OCI-LY1 (cell line): ENCODE data around the gene UBAC1.

Source experiments
- H2AFZ ChIP-seq: fragments of 200-600 bp; sonication (generic), shearing (Covaris generic); 2 replicates; pipeline ENCODE4 v1.6.0; 2014; ENCODE audit warnings: antibody characterized with exemption, mild to moderate bottlenecking, low read length
- H3F3A ChIP-seq: fragments of 200-600 bp; sonication (generic), shearing (Covaris generic); 2 replicates; pipeline ENCODE4 v1.6.0; 2014; ENCODE audit warnings: mild to moderate bottlenecking, antibody characterized with exemption, low read length, moderate library complexity; ENCODE audit not compliant: insufficient read depth
- H3K27ac ChIP-seq: fragments of 200-600 bp; sonication (generic); 2 replicates; pipeline ENCODE4 v1.5.1; 2014; ENCODE audit warnings: low read length, mixed run types, mild to moderate bottlenecking, low read depth; ENCODE audit not compliant: poor library complexity, severe bottlenecking
- H3K27me3 ChIP-seq: fragments of 200-600 bp; sonication (generic); 2 replicates; pipeline ENCODE4 v1.6.0; 2014; ENCODE audit warnings: antibody characterized with exemption, mild to moderate bottlenecking, low read length, moderate library complexity; ENCODE audit not compliant: insufficient read depth
- H3K36me3 ChIP-seq: fragments of 200-600 bp; sonication (generic); 2 replicates; pipeline ENCODE4 v1.6.1; 2014; ENCODE audit warnings: mild to moderate bottlenecking, antibody characterized with exemption, low read length, moderate library complexity, mixed read lengths; ENCODE audit not compliant: insufficient read depth
- H3K4me1 ChIP-seq: fragments of 200-600 bp; sonication (generic); 2 replicates; pipeline ENCODE4 v1.5.1; 2014; ENCODE audit warnings: mild to moderate bottlenecking, low read length, moderate library complexity; ENCODE audit not compliant: insufficient read depth, severe bottlenecking
- H3K4me2 ChIP-seq: fragments of 200-600 bp; sonication (generic), shearing (Covaris generic); 2 replicates; pipeline ENCODE4 v1.6.1; 2014; ENCODE audit warnings: low read length
- H3K4me3 ChIP-seq: fragments of 200-600 bp; sonication (generic); 2 replicates; pipeline ENCODE4 v1.5.1; 2014; ENCODE audit warnings: low read length, low read depth, mild to moderate bottlenecking, mixed read lengths; ENCODE audit not compliant: poor library complexity, severe bottlenecking
- H3K79me2 ChIP-seq: fragments of 200-600 bp; shearing (Covaris generic); 2 replicates; pipeline ENCODE4 v1.6.1; 2016; ENCODE audit warnings: mixed run types, low read length, mixed read lengths; ENCODE audit not compliant: insufficient read depth
- H3K9ac ChIP-seq: fragments of 200-600 bp; sonication (generic), shearing (Covaris generic); 2 replicates; pipeline ENCODE4 v1.6.1; 2014; ENCODE audit warnings: mild to moderate bottlenecking, low read length, mixed read lengths
- H3K9me2 ChIP-seq: fragments of 200-600 bp; sonication (generic), shearing (Covaris generic); 2 replicates; pipeline ENCODE4 v1.6.1; 2014; ENCODE audit warnings: low read depth, mild to moderate bottlenecking, low read length, mixed read lengths
- H3K9me3 ChIP-seq: fragments of 200-600 bp; shearing (Covaris generic); 2 replicates; pipeline ENCODE4 v1.6.1; 2014; ENCODE audit warnings: low read length, mixed read lengths
- H4K20me1 ChIP-seq: fragments of 200-600 bp; sonication (generic), shearing (Covaris generic); 2 replicates; pipeline ENCODE4 v1.6.0; 2016; ENCODE audit warnings: mild to moderate bottlenecking, low read length; ENCODE audit not compliant: insufficient read depth
- EZH2 ChIP-seq: fragments of 200-600 bp; sonication (generic), shearing (Covaris generic); IDR thresholded peaks from 2 replicates; pipeline ENCODE4 v1.8.0; 2017; ENCODE audit warnings: borderline replicate concordance, mixed run types, mild to moderate bottlenecking, antibody characterized with exemption, low read length, moderate library complexity, mixed read lengths
- TF ChIP-seq, protein P1 (sequence below): fragments of 200-600 bp; sonication (generic), shearing (Covaris generic); IDR thresholded peaks from 2 replicates; pipeline ENCODE4 v1.5.1; 2017; ENCODE audit warnings: mild to moderate bottlenecking, antibody characterized with exemption, low read length, moderate library complexity, mixed read lengths

The UBAC1 gene

DNA sequence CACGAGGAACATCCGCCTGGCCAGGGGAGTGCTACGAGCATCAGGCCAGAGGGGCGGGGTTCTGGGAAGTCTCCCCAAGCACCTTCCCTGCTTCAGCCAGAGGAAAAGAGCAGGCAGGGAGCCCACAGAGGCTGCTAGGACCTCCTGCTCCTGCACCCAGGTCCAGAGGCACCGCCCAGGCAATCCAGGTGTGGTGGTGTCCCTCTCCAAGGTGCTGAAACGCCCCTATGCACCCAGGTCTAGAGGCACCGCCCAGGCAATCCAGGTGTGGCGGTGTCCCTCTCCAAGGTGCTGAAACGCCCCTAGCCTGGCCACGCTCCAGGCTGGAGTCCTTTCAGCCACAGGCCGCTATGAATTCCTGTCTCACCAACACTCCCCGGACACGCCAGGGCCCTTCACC is 10.7 kb upstream of the UBAC1 start:
- Histone ChIP-seq H3K4me1 (no peaks in the 10 kb centered on the region), H3K9ac (no peak overlapping the region), H3K27ac (no peak overlapping the region), H3K36me3 (no peaks in the 10 kb centered on the region), H3K27me3 (no peaks in the 10 kb centered on the region; the same call in 1 of the 2 replicates), H3F3A (no peaks in the 10 kb centered on the region), H3K4me2 (no peak overlapping the region), H2AFZ (no peak overlapping the region), H4K20me1 (no peaks in the 10 kb centered on the region), H3K9me3 (no peaks in the 10 kb centered on the region), H3K79me2 (no peaks in the 10 kb centered on the region), H3K4me3 (no peak overlapping the region), H3K9me2 (no peaks in the 10 kb centered on the region)
- no peak for TF ChIP-seq EZH2
- TF ChIP-seq, protein P1, sequence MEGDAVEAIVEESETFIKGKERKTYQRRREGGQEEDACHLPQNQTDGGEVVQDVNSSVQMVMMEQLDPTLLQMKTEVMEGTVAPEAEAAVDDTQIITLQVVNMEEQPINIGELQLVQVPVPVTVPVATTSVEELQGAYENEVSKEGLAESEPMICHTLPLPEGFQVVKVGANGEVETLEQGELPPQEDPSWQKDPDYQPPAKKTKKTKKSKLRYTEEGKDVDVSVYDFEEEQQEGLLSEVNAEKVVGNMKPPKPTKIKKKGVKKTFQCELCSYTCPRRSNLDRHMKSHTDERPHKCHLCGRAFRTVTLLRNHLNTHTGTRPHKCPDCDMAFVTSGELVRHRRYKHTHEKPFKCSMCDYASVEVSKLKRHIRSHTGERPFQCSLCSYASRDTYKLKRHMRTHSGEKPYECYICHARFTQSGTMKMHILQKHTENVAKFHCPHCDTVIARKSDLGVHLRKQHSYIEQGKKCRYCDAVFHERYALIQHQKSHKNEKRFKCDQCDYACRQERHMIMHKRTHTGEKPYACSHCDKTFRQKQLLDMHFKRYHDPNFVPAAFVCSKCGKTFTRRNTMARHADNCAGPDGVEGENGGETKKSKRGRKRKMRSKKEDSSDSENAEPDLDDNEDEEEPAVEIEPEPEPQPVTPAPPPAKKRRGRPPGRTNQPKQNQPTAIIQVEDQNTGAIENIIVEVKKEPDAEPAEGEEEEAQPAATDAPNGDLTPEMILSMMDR = no peak

DNA sequence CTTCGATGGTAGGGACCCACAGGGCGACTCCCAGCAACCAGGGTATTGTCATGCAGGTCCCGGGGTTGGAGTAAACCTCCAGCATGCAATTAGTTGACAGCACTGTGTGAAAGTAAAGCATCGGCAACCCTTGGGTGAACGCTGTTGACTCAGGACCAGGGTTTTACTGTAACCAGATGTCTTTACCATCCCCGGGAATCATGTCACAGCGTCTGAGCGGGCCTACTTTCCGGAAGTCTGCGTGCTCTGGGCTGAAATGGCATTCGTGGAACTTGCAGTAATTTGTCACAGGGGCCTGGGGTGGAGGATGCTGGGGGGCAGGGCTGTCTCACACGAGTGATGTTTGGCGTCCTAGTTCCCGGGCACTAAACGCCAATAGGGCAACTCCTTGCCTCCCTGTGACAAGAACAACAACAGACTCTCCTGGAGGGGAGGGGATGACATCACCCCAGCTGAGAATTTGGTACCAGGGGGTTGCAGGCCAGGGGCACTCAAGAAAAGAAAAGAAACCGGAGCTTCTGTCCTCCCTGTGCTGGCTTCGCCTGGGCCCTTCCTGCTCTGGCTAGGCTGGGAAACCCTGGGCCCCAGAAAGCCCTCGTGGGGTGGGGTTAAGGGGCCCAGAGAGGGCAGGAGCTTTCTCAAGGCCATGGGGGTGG is 10.1 kb upstream of the UBAC1 start:
- no peak overlapping the region for H3K27ac ChIP-seq
- no peaks in the 10 kb centered on the region for H3K4me1 ChIP-seq
- no peaks in the 10 kb centered on the region for H3K9me2 ChIP-seq
- H3F3A ChIP-seq = no peaks in the 10 kb centered on the region
- no peak overlapping the region for H2AFZ ChIP-seq
- H3K4me2 ChIP-seq = no peak overlapping the region
- no peaks in the 10 kb centered on the region for H3K9me3 ChIP-seq
- no peaks in the 10 kb centered on the region for H3K36me3 ChIP-seq
- no peaks in the 10 kb centered on the region for H4K20me1 ChIP-seq
- H3K9ac ChIP-seq = no peak overlapping the region
- no peaks in the 10 kb centered on the region; the same call in 1 of the 2 replicates for H3K27me3 ChIP-seq
- H3K4me3 ChIP-seq = no peak overlapping the region
- H3K79me2 ChIP-seq = no peaks in the 10 kb centered on the region
- no peak for TF ChIP-seq EZH2
- TF ChIP-seq, protein P1 = no peak

DNA sequence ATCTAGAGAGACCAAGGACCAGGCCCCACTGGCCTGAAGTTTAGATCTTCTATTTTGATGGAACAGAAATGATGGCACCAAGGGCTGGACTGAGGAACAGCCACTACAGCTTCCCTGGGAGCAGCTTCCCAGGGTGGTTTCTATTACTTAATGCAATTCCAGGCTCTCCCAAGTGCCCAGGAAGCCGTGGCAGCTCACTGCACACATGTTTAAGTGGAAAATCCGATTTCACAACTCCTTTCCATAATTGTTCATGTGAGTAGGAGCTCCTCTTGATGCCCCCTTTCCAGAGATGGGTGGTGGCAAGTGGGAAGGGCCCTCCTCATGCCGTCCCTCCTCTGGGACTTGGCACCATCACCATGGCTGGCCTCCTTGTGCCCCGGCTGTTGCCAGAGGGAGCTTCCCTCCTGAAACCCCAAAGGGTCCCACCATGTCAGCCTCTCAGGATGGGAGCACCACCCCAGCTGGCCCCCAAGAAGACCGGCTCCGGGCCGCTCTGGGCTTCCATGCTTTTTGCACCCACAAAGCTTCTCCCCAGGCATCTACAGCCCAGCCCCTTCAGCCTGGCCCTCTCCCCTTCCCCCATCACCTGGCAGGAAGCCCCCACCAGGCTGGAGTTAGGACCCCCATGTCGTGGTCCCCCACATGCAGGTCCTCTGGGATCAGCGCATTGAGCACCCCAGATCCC is 9.1 kb upstream of the UBAC1 start:
- H3K36me3 ChIP-seq = no peaks in the 10 kb centered on the region
- H3K9me3 ChIP-seq = no peaks in the 10 kb centered on the region
- H4K20me1 ChIP-seq = no peaks in the 10 kb centered on the region
- TF ChIP-seq EZH2 = no peak
- TF ChIP-seq, protein P1 = no peak
- H3F3A ChIP-seq = no peaks in the 10 kb centered on the region
- H3K79me2 ChIP-seq = no peaks in the 10 kb centered on the region
- no peak overlapping the region for H3K4me2 ChIP-seq
- no peaks in the 10 kb centered on the region for H3K9me2 ChIP-seq
- no peaks in the 10 kb centered on the region for H3K4me1 ChIP-seq
- H3K27ac ChIP-seq = no peak overlapping the region
- no peak overlapping the region for H3K4me3 ChIP-seq
- H2AFZ ChIP-seq = no peak overlapping the region
- no peaks in the 10 kb centered on the region; the same call in 1 of the 2 replicates for H3K27me3 ChIP-seq
- H3K9ac ChIP-seq = no peak overlapping the region
